Renal pelvis (tissue), 4 donors: ENCODE data around the gene DAO. TPM values are rescaled to one million over a fixed set of nuclear protein-coding genes. Genes with fewer than 3 reads are reported as not detected.

ENCODE experiments used
- DNase-seq: peaks from one replicate; pipeline ENCODE4 v3.0.0-alpha.2; 2013
- polyA plus RNA-seq, 3 donors: library from polyadenylated mRNA; unstranded; fragments of 120-200 nt; gene quantifications; one replicate each; pipeline ENCODE4 v1.2.1, GENCODE V29; 2013; ENCODE audit not compliant: insufficient read length in 3 of 3

Gene DAO
- polyA plus RNA-seq, 3 donors: 0.60 to 1.5 (median 1.2) TPM

- no peak for DNase-seq
These were observed 39.2 kb downstream of the DAO start for GRCh38 chr12:108918960-108919642.

- no peak for DNase-seq
These were observed 42.1 kb downstream of the DAO start for GRCh38 chr12:108921946-108922345.

- no peak for DNase-seq
These were observed 43.0 kb downstream of the DAO start for GRCh38 chr12:108922918-108923317.

- no peak for DNase-seq
These were observed 48.8 kb downstream of the DAO start for GRCh38 chr12:108928695-108929094.

- DNase-seq: no peak
These were observed 50.3 kb downstream of the DAO start for GRCh38 chr12:108930155-108930554.

GRCh38 chr12:108930756-108931155, 50.9 kb downstream of the DAO start:
- DNase-seq: no peak

GRCh38 chr12:108933949-108934348, 54.1 kb downstream of the DAO start:
- DNase-seq: no peak

- no peak for DNase-seq
These were observed 55.4 kb downstream of the DAO start for GRCh38 chr12:108935159-108935763.

GRCh38 chr12:108938247-108938924, 58.5 kb downstream of the DAO start:
- no peak for DNase-seq

- no peak for DNase-seq
These were observed 59.7 kb downstream of the DAO start for GRCh38 chr12:108939594-108939993.

- DNase-seq: no peak
These were observed 60.2 kb downstream of the DAO start for GRCh38 chr12:108940138-108940537.

GRCh38 chr12:108947097-108947496, 67.2 kb downstream of the DAO start:
- DNase-seq: no peak

GRCh38 chr12:108948367-108948766, 68.5 kb downstream of the DAO start:
- DNase-seq: no peak

GRCh38 chr12:108949976-108950375, 70.1 kb downstream of the DAO start:
- no peak for DNase-seq

Other genes with a start within 250 kb of the DAO start
- 1 to 10 TPM; 1.8 to 2.2 (median 1.9) TPM for gene SELPLG, start 246.2 kb upstream of the DAO start, polyA plus RNA-seq
- 10 to 100 TPM; 58.9 to 66.0 (median 62.2) TPM for gene CORO1C, start 148.6 kb upstream of the DAO start, polyA plus RNA-seq
- gene SSH1, start 22.5 kb upstream of the DAO start, polyA plus RNA-seq: 10 to 100 TPM; 18.2 to 28.2 (median 22.3) TPM
- under 1 TPM; 0.04 to 0.16 (median 0.12) TPM for gene SVOP, start 141.0 kb downstream of the DAO start, polyA plus RNA-seq
- 10 to 100 TPM; 22.3 to 26.8 (median 26.2) TPM for gene USP30, start 172.5 kb downstream of the DAO start, polyA plus RNA-seq
- 10 to 100 TPM; 34.0 to 37.6 (median 34.3) TPM for gene ALKBH2, start 213.4 kb downstream of the DAO start, polyA plus RNA-seq
- gene UNG, start 217.5 kb downstream of the DAO start, polyA plus RNA-seq: 10 to 100 TPM; 67.5 to 71.9 (median 71.8) TPM
- gene ACACB, start 236.5 kb downstream of the DAO start, polyA plus RNA-seq: 10 to 100 TPM; 14.8 to 28.0 (median 26.3) TPM